ENCODE results near the gene MXD1.

MXD1 gene

DNA sequence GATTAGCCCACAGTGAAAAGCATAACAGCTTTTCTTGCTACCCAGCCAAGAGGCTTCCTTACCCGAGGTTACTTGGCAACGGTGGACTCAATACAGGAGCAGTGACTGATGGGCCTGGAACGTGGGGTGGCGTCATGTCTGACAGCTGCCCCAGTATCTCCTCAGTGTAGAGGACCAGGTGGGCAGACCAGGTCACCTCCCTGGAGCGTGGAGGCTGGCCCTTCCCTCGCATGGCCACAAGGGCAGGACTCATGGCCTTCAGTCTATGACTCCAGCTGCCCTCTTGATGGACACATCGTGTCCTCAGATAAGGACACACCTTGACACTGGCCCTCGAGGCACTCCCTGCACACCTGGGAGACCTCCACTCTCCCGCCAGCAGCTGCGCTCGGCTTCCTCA, 40.1 kb downstream of the MXD1 start:
- ATAC-seq = no peak

DNA sequence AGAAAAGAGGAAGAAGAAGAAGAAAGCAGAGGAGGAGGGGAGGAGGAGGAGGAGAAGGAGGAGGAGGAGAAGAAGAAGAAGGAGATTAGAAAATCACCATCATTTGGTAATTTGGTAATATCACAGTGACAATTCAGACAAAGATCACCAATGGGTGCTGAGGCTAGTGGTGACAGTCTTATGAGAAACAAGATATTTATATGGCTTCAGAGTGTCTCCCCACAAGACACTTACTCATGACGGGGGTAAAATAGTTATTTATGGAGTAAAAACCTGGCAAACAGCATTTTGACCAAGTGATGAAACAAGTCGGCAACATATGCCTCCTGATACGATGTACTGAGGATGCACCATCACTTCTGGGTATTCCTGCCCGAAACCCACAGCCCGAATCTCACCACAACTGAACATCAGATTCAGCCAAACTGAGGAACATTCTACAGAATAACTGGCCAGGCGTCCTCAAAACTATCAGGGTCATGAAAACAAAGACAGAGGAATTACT, 41.6 kb downstream of the MXD1 start:
- no peak for ATAC-seq

DNA sequence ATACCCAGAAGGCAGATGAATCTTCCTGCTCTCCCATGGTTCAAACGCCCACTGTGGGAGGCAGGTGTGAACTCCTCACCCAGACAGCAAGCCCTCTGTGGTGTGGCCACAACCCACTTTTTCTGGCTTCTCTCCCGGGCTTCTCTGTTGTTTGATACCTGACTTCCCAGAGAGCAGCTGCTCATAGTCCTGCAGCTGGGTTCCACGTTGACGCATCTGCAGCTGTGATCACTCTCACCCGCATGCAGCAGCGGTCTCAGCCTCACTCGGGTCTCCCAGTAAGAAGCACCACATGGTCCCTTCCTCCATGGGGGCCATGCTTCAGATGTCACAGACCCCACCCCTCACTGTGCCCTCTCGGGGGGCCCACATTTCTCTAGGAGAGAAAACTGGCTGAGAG, 43.1 kb downstream of the MXD1 start:
- ATAC-seq = no peak

DNA sequence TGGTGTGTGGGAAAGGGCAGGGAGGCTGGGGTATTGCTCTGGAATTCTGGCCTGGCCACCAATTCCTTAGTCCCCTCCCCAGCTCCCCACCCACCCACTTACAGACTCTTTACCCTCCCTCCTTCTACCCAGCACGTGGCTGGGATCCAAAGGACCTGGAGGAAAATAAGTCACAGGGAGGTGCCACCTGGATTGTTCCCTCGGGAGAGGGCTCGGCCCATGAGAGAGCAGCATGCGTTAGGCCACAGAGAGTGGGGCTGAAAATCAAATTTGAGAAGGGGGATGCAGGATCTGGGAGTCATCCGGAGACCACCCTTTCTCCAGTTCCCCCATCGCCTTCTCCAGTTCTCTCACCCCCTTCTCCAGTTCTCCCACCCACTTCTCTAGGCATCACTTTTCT, 43.6 kb downstream of the MXD1 start:
- ATAC-seq = no peak

DNA sequence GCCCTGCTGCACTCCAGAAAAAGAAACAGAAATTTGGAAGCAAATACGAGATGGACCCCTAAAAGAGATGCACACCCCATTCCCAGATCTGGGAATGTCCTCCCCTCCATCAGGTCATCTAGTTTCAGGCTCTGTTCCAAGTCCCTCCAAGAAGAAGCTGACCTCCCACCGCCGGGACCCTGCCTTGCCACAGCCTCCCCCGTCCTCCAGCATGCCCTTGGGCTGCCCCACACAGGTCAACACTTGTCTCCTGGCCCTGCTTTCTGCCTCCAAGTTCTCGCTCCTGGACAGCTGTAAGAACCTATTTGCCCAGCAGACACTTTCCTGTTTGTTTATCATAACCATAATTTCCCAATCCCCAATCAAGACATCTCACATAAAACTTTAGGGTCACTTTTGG, 44.5 kb downstream of the MXD1 start:
- no peak for ATAC-seq

DNA sequence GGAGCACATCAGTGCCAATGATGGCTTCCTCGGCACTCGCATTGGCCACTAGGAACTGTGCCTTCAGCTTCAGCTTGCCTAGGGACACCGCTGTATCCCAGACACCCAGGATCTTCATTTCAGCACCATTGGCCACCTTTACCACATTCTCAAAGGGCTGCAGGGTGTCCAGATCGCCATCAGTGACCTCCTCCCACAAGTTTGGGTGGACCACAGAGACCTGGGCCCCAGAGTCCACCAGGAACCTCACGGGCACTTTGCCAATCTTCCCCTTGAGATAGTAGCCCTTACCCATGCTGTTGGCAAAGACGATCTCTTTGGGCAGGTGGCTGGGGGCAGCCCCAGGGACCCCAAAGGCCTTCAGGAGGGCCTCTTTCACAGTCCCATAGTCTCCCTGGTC, 45.9 kb downstream of the MXD1 start:
- no peak for ATAC-seq

DNA sequence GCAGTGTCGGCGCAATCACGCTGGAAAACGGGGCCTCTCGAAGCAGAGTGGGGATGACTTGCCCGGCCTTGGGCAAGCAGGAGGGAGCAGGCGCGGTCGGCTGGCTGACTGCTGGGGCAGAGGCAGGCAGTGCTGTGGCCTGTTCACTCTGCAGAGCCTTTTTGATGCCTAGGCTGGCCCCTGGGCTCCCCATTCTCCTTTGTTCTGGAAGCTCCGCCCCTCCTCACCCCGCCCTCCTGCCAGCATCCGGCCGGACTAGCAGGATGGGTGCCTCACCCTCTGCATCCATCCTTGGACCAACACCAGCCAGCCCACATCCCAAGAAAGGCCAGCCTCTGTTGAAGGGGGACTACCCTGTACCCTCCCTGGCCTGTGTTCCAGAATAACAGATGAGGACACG, 46.6 kb downstream of the MXD1 start, which contains the start of gene ASPRV1:
Gene ASPRV1 (minus strand): TSS at position 136 of the 400 bp plus-strand sequence. CDS start 195 bp downstream, outside the sequence.
- ATAC-seq = no peak

DNA sequence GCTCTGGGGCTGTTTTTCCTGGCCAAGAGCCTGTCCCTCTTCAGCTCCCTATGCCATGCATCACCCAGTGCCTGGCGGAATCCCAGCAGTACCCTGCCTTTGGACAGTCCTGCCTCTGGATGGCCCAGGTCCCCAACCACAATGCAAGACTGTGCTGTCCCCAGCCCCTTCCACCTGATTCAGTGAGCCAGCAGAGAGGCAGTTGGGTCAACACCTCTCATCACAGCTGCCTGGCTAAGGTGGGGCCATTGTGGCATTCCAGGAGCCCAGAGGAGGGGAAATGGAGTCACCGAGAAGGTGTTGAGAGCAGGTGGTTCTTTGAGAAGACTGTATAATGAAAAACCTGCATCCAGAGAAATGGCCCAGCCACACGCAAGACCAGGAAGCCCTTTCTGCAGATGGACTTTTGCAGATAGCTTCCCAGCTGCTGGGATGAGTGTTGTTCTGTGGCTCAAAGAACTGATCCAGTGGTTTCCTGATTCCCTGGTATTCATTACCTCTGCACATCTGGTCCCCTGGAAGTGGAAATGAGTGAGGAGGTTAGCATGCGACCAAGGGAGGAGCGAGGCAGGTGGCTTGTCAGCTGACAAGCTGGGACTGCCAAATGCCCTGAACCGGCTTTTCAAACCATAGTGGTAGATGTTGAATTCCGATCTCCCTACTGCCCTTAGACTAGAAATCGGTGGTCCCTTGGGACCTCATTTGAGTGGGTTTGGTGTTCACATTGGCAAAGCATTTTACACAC, 48.2 kb downstream of the MXD1 start:
- no peak for ATAC-seq

DNA sequence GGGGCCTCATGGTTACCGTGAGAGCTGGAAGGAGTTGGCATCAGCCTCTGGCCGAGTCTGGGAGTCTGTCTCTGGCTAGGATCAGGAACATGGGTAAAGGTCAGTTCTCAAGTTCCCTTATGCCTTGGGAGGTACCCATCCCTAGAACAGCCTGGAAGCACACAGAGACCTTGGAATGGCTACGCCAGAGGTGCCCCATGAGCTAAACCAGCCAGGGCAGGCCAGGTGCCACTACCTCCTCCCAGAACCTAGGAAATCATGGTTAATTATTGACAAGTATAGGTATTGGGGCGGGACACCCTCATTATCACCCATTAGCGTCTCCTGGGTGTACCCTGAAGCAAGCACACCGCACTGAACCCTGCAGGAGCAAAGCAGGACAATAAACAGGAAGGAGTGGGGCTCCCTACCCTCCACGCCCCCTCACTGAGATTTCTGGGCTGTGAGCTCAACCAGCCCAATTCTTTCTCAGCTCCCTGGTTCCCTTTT, 49.5 kb downstream of the MXD1 start:
- no peak for ATAC-seq

DNA sequence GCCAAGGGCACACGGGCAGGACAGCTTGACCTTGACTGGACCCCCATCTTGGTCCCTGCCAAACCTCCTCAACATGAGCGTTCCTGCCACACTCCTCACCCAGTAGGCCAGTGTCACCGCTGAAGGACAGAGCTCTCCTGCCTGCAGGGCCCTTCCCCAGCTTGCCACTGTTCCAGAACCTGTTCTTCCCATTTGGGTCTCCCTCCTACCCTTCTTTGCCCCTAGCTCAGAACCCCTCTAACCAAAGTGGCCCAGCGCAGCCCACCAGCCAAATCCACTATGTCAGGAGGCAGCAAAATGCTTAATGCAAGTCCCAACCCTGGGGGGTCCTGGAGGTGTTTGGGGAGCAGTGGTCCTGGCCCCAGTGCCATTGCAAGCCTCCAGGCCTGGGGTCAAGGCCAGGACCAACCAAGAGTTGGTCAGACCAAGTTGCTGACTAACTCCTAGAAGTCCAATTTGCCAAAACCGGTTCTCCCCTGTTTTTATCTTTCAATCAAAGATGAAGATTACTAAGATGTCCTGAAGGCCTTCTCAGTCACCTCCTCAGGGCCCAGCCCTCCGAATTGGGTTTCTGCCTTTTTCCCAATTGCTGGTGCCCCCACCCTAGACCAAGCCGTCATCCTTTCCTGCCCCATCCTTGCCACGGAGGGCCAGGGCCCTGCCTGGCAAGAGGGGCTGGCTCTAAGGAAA, 51.0 kb downstream of the MXD1 start:
- ATAC-seq = no peak

DNA sequence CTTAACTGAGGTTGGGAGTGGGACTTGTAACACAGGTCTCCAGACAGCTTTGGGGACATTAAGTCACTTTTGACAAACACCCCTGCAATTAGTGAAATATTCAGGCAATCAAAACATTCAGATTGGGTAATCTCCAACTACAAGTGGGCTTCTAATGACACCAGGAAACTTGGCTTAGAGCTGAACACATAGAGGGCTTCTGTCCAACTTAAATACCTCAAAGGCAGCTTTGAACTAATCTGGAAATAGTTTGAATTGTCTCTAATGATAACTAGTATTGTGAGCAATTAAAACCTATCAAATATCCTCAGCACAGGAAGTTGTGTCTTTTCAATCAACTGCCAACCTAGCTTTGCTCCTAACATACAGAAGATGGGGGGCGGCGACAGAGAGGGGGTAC, 51.6 kb downstream of the MXD1 start:
- ATAC-seq = no peak

DNA sequence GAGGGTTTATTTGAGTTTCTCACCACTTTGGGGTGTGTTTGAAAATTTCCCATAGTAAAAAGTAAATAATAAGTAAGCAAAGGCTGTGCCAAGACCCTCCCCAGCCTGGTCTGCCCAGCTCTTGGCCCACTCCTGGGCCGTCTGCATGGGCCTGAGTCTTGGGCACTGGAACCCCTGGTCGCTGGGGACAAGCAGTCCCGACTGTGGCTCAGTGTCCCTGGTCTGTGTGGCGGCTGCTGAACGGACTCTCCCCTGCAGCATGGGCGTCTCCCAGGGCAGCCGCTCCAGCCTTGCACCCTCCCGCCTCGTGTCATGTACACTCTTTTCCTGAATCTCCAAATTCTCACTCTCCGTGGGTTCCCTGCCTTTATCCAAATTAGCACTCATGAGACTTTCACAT, 53.7 kb downstream of the MXD1 start:
- ATAC-seq = no peak

DNA sequence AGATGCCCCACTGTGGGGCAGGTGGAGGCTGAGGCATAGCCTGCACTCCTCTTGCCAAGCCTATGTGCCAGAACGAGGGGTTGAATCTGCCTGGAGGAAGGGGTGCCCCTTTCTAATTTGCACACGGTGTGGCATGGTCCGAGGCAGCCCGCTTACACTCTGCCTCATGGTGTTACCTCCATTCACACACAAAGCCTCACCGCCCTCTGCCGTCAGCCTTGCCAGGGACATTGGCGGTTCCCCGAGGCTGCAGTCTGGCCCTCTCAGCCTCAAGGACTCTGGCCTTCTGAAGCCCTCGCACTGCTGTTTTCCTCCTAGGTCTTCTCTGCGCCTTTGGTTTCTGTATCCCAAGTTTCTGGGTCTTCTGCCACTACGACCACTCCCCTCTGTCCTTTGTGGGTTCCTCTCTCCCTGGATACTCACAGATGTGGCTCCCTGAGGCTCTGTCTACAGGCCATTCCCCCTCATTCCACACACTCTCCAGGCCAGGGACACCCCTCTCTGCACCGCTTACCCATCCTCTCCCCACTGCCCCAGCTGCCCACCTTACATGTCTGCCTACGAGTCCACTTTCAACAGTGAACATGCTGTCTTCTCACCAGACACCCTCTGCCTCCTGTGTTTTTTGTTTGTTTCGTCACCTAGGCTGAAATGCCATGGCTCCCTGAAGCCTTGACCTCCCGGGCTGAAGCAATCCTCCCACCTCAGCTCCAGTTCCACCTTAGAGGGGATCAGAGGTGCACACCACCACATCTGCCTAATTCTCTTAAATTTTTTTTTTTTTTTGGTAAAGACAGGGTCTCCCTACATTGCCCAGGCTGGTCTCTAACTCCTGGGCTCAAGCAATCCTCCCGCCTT, 54.4 kb downstream of the MXD1 start:
- ATAC-seq = no peak

DNA sequence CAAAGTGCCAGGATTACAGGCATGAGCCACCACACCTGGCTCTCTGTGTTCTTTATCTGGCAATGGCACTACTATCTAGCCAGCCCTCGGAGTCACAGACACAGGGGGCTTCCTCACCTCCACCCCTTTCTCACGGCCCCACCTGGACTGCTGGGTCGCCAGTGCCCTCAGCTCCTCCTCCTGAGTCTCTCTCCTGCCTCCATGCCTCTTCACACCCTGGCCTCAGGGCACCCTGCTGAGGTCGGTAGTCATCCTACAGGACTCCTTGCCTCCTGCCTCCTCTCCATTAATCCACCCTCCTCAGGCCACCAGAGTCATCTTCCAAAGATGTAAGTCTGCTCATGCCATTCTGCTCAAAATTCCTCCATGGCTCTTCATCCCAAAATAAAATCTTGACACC, 55.1 kb downstream of the MXD1 start:
- no peak for ATAC-seq

DNA sequence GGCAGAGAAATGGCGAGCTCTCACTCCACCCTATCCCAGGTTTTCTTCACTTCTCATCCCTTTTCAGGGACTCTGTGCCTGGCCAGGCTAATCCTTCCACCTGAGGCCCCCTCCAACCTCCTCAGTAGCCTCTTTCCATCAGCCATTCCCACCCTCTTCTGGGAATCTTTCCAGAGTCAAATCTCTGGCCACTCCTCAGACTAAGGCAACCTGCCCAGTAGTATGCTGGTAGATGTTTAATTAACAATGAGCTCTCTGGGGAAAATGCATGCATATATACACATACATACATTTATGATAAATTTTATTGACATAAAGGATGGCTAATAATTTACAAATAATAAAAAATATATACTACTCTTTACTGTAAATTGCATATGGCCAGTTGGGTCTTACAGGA, 57.9 kb downstream of the MXD1 start:
- no peak for ATAC-seq

DNA sequence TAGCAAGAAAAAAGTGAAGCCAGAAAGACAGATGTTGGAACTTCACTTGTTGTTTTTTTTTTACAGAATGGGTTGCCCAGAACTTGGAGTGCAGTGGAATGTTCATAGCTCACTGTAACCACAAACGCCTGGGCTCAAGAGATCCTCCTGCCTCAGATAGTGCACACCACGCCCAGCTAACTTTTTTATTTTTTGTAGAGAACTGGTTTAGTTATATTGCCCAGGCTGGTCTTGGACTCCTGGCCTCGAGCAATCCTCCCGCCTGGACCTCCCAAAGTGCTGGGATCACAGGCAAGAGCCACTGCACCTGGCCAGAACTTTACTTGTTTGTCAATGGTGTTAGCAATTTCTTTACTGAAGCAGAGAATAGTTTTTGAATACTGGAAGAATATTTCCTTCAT, 58.4 kb downstream of the MXD1 start:
- no peak for ATAC-seq

DNA sequence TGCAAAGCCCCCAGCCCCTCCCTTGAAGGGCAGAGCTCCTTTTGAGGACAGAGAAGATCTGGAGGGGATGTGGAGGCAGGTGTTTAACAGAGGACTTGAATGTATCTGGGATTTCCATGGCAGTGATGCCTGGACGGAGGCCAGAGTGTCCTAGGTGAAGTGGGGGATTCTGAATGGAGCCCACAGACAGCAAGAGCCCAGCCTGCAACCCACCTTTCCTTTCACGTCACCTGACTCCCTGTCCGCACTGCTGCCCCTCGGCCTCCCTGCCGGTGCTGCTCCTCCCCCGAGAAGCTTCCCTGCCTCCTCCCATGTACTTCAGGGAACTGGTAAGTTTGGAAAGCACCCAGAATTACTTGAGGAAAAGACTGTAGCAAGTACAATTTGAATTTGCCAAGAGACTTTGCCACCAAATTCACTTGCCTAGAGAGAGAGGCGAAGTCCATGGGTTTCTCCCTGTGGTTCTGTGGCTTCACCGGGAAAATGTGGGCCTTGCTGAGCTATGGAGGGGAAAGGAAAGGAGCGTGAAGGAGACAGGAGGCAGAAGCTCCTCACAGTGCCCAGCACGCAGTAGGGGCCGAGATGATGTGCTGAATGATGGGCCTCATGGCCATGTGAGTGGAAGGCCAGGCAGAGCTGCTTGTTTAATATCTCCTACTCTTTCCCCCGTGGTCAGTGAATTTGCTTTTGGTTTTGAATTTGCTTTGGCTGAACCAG, 60.4 kb downstream of the MXD1 start:
- no peak for ATAC-seq

DNA sequence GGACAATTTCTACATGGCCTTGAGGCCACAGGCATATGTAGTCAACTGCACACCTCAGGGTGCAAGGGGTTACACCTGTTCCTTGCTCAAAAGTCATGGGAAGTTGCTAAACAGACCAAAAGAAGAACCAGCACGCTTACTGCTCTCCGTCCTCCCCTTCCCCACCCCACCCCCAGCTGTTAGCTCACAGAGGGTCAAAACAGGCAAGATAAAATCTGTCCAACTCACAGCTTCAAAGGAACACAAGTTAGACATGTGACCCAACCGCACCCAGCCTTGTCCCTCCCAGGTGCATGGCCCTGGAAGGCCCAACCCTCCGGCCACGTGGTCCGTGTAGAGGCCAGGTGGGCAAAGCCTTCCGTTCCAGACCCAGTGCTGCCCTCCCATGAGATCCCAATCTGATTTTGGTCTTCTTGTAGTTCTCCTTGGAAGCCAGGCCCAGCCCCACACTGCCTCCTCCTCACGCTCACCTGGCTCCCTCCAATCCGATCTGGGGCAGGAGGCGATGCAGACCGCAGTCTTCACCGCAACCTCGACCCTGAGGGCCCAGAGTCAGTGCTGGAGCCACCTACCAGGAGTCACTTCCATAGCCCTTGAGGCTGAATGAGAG, 61.0 kb downstream of the MXD1 start:
- ATAC-seq = no peak

DNA sequence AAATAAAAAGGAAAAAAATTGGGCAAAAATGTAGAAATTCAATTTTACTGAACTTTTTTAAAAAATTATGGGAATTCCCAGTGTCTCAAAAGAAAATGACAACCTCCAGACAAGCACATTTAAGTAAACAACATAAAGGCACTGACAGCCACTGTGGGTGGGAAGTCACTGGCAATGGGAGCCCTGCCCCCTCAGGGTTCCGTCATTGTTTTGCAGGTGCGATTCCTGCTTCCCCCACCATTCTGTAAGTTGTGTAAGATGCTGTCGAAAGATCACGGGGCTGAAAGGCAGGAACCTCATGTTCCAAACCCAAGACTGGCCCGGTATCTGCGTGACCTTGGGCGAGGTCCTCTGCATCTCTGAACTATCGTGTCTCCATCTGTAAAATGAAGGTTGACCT, 62.3 kb downstream of the MXD1 start:
- ATAC-seq = no peak

DNA sequence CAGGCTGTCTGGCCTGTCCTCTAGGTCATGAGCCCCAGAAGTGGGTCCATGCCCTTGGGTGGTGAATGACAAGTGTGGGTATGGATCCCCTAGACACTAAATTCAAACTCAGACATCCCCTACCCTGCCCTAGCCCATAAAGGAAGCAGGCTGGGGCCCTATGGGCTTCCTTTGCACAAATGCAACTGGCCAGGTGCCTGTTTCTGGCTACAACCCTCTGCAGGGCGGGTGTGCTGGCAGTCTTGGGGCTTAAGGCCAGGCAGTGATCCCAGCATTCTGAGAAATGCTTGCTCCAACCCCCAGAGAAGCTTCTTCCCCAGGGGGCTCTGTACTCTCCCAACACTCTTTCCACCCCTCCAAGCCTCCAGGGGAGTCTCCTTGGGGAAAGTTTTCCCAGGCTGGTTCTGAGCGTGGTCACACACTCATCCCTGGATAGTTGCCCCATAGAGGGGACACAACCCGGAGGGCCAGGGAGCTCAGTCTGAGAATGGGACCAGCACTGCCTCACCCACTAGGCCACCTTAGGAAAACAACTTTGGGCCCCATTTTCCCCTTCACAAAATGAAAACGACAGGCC, 63.1 kb downstream of the MXD1 start:
- ATAC-seq = no peak

DNA sequence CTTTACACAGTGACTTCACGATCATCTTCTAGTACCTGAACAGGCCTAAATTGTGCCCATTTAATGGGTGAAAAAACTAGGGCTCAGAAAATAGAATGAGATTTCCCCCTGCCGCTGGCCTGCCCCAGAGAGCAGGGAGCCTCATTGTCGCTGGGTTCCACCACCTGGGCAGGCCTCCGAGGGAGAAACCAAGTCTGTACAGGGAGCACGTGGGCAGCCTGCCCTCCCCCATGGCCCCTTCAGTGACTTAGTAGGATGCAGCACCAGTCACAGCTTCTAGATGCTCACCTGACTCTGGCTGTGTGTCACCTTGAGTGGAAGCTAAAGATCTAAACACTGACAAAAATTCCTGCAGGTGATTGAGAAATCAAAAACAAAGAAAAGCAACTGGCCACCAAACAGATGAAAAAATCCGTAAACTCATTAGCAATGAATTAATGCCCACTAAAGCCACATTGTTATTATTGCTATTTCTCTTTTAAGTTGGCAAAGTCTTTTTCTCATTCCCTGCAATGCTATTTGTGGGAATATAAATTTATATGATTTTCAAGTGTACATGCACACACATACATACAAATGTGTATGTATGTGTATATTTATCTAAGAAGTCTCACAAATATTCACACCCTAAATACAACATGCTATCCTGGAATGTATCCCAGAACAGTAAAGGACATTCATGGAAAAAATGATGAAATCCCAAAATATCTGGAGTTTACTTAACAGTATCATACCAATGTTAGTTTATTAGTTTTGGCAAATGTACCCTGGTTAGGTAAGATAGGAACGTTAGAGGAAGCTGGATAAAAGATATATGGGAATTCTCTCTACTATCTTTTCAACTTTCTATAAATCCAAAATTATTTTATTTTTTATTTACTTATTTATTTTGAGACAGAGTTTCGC, 65.2 kb downstream of the MXD1 start:
- no peak for ATAC-seq
